Activated T-helper 1 cell treated with anti-CD3 and anti-CD28 coated beads, Interleukin-12 subunit alpha, Interleukin-12 subunit beta, Interleukin-2, Interleukin-4 antibody, amounts not matched to agents 30 ng/mL and 10 ng/mL and 1 ng/mL, durations not matched to agents 14 hours and 24 hours and 36 hours (primary cell): ENCODE results near the gene KRT84. TPM values are rescaled to one million over a fixed set of nuclear protein-coding genes. Genes with fewer than 3 reads are reported as not detected.
"Not testable (repeated sequence)": the region's sequence is repeated elsewhere in the genome, so short reads cannot be mapped to it uniquely, and the experiment has no call there.

Source experiments
- DNase-seq: peaks from one replicate; pipeline ENCODE4 v3.0.0; 2021; ENCODE audit warnings: low spot score
- H3K27ac Mint-ChIP-seq: one replicate; pipeline ENCODE4 v1.8.0; 2021; ENCODE audit warnings: mild to moderate bottlenecking, mixed read lengths
- H3K27me3 Mint-ChIP-seq: one replicate; pipeline ENCODE4 v1.8.0; 2022; ENCODE audit warnings: mild to moderate bottlenecking, moderate library complexity, mixed read lengths; ENCODE audit not compliant: insufficient read depth
- H3K36me3 Mint-ChIP-seq: one replicate; pipeline ENCODE4 v1.8.0; 2021; ENCODE audit warnings: low read depth, mixed read lengths
- H3K4me1 Mint-ChIP-seq: one replicate; pipeline ENCODE4 v1.8.0; 2021; ENCODE audit warnings: low read depth, mixed read lengths
- H3K4me3 Mint-ChIP-seq: one replicate; pipeline ENCODE4 v1.8.0; 2021; ENCODE audit warnings: mild to moderate bottlenecking, moderate library complexity, mixed read lengths
- H3K9me3 Mint-ChIP-seq: one replicate; pipeline ENCODE4 v1.8.0; 2021; ENCODE audit warnings: mixed read lengths
- intact Hi-C: fragments of 100-400 bp; cut with micrococcal nuclease; formaldehyde crosslinking; loops from one replicate; pipeline ENCODE4 v1.15.1; 2024
- total RNA-seq: library from RNA; stranded (reverse); gene quantifications from 2 replicates; pipeline ENCODE4 v1.2.3, GENCODE V29; 2022

KRT84 gene
- total RNA-seq, 1 donor from 2014 or later = not detected

DNA sequence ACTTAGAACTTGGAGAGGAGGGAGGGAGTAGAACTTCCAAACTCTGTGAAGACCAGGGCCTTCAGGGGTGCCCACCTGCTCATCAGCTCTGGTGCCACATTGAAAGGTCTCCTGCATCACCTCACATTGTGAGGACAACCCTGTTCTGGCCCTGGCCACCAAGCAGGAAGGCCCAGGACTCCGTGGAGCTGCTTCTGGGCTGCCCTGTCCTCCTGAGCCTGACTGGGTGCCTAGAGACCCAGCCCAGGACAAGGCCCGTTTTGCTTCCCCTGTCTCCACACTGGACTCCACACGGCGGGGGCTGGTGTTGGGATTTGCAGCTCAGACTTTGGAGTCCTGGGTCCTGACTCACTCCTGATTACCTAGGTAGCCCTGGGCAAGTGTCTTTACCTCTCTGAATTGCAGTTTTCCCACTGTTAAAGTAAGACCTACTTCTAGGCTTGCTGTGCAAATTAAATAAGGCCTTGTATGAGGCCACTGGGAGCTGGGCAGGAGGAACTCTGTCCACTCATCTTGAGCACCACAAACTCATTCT is 33.2 kb upstream of the KRT84 start:
- no peak for DNase-seq
- Mint-ChIP-seq H3K4me3 (no peak overlapping the region), H3K4me1 (no peaks in the 10 kb centered on the region), H3K27ac (no peak overlapping the region), H3K36me3 (no peaks in the 10 kb centered on the region), H3K9me3 (no peaks in the 10 kb centered on the region), H3K27me3 (peaks cover 5% of the 10 kb centered on the region)
- intact Hi-C loops = no loop called here

- H3K4me3 Mint-ChIP-seq = no peak overlapping the region
- H3K9me3 Mint-ChIP-seq = no peaks in the 10 kb centered on the region
- H3K27me3 Mint-ChIP-seq = peaks cover 4% of the 10 kb centered on the region
- no peaks in the 10 kb centered on the region for H3K36me3 Mint-ChIP-seq
- no peak overlapping the region for H3K27ac Mint-ChIP-seq
- intact Hi-C loops = no loop called here
- H3K4me1 Mint-ChIP-seq = no peaks in the 10 kb centered on the region
- no peak for DNase-seq
Observed at GRCh38 chr12:52417740-52418139, 32.3 kb upstream of the KRT84 start.

DNA sequence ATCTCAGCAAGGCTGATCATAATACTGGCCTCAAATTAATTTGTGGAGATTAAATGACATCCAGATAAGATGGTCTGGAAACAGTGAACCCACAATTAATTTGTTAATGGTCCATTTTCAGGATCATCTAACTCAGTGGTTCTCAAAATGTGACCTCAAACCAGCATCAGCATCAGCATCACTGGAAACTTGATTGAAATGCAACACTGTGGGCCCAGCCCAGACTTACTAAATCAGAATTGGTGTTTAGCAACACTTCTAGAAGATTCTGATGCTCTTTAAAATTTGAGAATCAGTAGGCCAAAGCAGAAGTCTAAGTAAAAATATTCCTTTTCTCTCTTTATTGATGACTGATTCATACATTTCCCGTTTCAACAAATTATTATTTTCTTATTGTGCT is 31.3 kb upstream of the KRT84 start:
- no peak for DNase-seq
- Mint-ChIP-seq H3K27ac (no peak overlapping the region), H3K36me3 (no peaks in the 10 kb centered on the region), H3K27me3 (peaks cover 4% of the 10 kb centered on the region), H3K4me1 (no peaks in the 10 kb centered on the region), H3K4me3 (no peak overlapping the region), H3K9me3 (no peaks in the 10 kb centered on the region)
- intact Hi-C loops = no loop called here

- DNase-seq = no peak
- Mint-ChIP-seq H3K9me3 (no peaks in the 10 kb centered on the region), H3K27me3 (no peaks in the 10 kb centered on the region), H3K27ac (no peak overlapping the region), H3K4me1 (peaks cover under 1% of the 10 kb centered on the region), H3K36me3 (no peaks in the 10 kb centered on the region), H3K4me3 (no peak overlapping the region)
- intact Hi-C loops = no loop called here
Observed at GRCh38 chr12:52415870-52416750, 30.7 kb upstream of the KRT84 start.

GRCh38 chr12:52414936-52415335 is 29.5 kb upstream of the KRT84 start:
- no peaks in the 10 kb centered on the region for H3K36me3 Mint-ChIP-seq
- H3K27me3 Mint-ChIP-seq = peaks cover 1% of the 10 kb centered on the region

GRCh38 chr12:52413782-52414345 is 28.4 kb upstream of the KRT84 start:
- no peak overlapping the region for H3K4me3 Mint-ChIP-seq
- H3K27me3 Mint-ChIP-seq = peaks cover 1% of the 10 kb centered on the region
- intact Hi-C loops = no loop called here

More at GRCh38 chr12:52414936-52415335, 29.5 kb upstream of the KRT84 start:
- peaks cover 4% of the 10 kb centered on the region for H3K4me1 Mint-ChIP-seq
- no peak for DNase-seq
- H3K27ac Mint-ChIP-seq = no peak overlapping the region
- H3K4me3 Mint-ChIP-seq = no peak overlapping the region
- intact Hi-C loops = no loop called here
- H3K9me3 Mint-ChIP-seq = no peaks in the 10 kb centered on the region

DNA sequence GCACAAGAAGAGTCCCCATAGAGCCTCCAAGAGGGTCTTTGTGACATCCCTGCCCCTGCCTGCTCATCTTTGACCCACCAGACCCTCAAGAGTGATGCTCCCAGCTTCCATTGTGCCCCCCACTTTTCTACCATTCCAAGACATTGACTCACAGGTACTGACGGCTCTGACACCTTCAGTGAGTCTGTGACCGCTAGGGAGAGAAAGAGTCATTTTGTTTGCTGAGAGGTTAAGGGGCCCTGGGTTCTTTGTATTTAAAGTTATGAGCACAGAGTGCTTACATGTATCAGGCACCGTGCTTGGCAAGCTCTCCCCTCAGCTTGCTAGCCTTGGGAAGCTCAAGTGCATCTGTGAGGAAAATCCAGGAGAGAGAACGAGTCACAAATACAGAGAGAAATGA is 27.8 kb upstream of the KRT84 start:
- H3K27ac Mint-ChIP-seq = no peak overlapping the region

More at GRCh38 chr12:52413782-52414345, 28.4 kb upstream of the KRT84 start:
- Mint-ChIP-seq H3K27ac (no peak overlapping the region), H3K9me3 (no peaks in the 10 kb centered on the region), H3K4me1 (peaks cover 4% of the 10 kb centered on the region), H3K36me3 (no peaks in the 10 kb centered on the region)
- DNase-seq = no peak

DNA sequence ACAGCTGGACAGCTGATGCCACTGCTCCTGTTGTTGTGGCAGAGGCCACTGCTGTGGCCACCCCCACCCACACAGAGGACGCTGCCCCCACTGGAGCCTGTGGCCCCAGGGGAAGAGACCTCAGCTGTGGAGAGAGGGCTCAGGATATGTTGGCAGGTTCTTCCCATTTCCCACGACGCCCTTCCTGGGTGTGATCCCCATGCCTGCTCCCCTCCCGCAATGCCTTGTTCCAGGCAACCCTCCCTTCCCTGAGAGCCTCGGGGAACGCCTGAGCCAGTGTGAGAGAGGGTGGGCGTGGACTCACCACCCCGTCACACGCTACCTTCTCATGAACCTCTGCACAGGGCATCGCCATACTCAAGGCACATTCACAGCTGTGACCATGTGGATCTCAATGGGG is 26.4 kb upstream of the KRT84 start:
- H3K4me1 Mint-ChIP-seq = peaks cover 4% of the 10 kb centered on the region
- H3K27me3 Mint-ChIP-seq = peaks cover 1% of the 10 kb centered on the region
- intact Hi-C loops = no loop called here
- H3K36me3 Mint-ChIP-seq = no peaks in the 10 kb centered on the region
- H3K9me3 Mint-ChIP-seq = no peaks in the 10 kb centered on the region
- H3K27ac Mint-ChIP-seq = no peak overlapping the region
- H3K4me3 Mint-ChIP-seq = no peak overlapping the region
- no peak for DNase-seq

More for the DNA sequence above, 27.8 kb upstream of the KRT84 start:
- intact Hi-C loops = no loop called here
- Mint-ChIP-seq H3K27me3 (peaks cover 1% of the 10 kb centered on the region), H3K4me1 (peaks cover 4% of the 10 kb centered on the region), H3K36me3 (no peaks in the 10 kb centered on the region), H3K4me3 (no peak overlapping the region), H3K9me3 (no peaks in the 10 kb centered on the region)
- no peak for DNase-seq

- H3K4me3 Mint-ChIP-seq, intact Hi-C loops, H3K9me3 Mint-ChIP-seq, H3K4me1 Mint-ChIP-seq, H3K36me3 Mint-ChIP-seq, H3K27ac Mint-ChIP-seq, DNase-seq, H3K27me3 Mint-ChIP-seq: not testable (repeated sequence)
Observed at GRCh38 chr12:52410589-52411248, 25.3 kb upstream of the KRT84 start.

- Mint-ChIP-seq H3K27me3 (peaks cover 5% of the 10 kb centered on the region), H3K4me1 (peaks cover 4% of the 10 kb centered on the region), H3K36me3 (no peaks in the 10 kb centered on the region), H3K4me3 (no peak overlapping the region), H3K9me3 (no peaks in the 10 kb centered on the region), H3K27ac (no peak overlapping the region)
- DNase-seq = no peak
- intact Hi-C loops = no loop called here
Observed at GRCh38 chr12:52407918-52408317, 22.5 kb upstream of the KRT84 start.

DNA sequence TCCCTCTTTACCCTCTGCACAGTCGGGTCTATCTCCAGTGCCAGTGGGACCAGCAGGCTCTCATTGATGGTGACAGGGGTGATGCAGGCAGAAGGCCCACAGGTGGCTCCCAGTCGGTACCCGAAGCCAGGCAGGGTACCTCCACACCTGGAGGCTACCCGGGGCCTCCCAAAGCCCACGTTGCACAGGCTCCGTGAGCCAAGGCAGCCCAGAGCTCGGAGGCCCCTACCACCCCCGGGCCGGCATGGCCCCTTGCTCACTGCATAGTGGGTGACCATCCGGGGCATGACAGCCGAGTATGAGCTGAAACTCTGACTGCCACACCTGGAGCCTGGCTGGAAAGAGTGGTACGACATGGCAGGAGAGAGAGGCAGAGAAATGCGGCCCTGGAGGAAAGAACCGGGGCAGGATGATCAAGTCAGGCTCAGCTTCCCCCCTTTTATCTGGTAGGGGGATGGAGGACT is 20.5 kb upstream of the KRT84 start, which contains the start of gene KRT82:
Gene KRT82, minus strand, starts transcription at position 414 of the 464 bp plus-strand sequence. Its CDS starts 58 bp downstream, at position 356.
- intact Hi-C loops = no loop called here
- Mint-ChIP-seq H3K27ac (no peak within 1 kb of the TSS), H3K9me3 (no peaks in the 10 kb centered on the region), H3K4me3 (no peak within 1 kb of the TSS), H3K4me1 (peaks cover 2% of the 10 kb centered on the region), H3K36me3 (no peaks in the 10 kb centered on the region), H3K27me3 (peaks cover 4% of the 10 kb centered on the region)
- DNase-seq = no peak

- peaks cover 3% of the 10 kb centered on the region for H3K27me3 Mint-ChIP-seq
- no peak overlapping the region for H3K4me3 Mint-ChIP-seq
- H3K4me1 Mint-ChIP-seq = no peaks in the 10 kb centered on the region
- no peak overlapping the region for H3K27ac Mint-ChIP-seq
- no peaks in the 10 kb centered on the region for H3K36me3 Mint-ChIP-seq
- no peak for DNase-seq
- intact Hi-C loops = no loop called here
- no peaks in the 10 kb centered on the region for H3K9me3 Mint-ChIP-seq
Observed at GRCh38 chr12:52404951-52405350, 19.5 kb upstream of the KRT84 start.

DNA sequence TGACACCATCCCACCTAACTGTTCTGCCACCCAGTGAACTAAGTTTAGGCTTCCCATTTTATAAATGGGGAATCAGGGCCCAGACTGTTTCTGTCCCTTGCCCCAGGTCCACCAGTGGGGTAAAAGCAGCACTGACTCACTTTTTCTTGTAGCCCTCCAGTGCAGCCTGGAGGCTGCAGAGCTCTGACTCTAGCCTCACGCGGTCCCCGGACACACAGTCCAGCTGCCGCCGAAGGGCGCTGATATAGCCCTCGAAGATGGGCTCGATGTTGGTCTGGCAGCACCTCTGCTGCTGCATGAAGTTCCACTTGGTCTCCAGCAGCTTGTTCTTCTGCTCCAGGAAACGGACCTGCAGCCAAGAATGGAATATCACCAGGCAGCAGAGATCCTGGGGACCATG is 18.1 kb upstream of the KRT84 start:
- peaks cover 7% of the 10 kb centered on the region for H3K27me3 Mint-ChIP-seq
- intact Hi-C loops = no loop called here
- H3K4me3 Mint-ChIP-seq = no peak overlapping the region
- no peaks in the 10 kb centered on the region for H3K36me3 Mint-ChIP-seq
- no peaks in the 10 kb centered on the region for H3K9me3 Mint-ChIP-seq
- no peaks in the 10 kb centered on the region for H3K4me1 Mint-ChIP-seq
- H3K27ac Mint-ChIP-seq = no peak overlapping the region
- DNase-seq = no peak
